Measurements from ENCODE around the gene SIGLEC1. TPM values are rescaled to one million over a fixed set of nuclear protein-coding genes. Genes with fewer than 3 reads are reported as not detected.

Gene SIGLEC1
- total RNA-seq, 4 donors from 2014 or later = 0.60 to 3.5 (median 1.1) TPM

GRCh38 chr20:3697588-3698305 is 14.7 kb downstream of the SIGLEC1 start:
- no peak for DNase-seq (ENCODE audit: low spot score in 2 of 2)
- Histone ChIP-seq H3K4me3 (no peak overlapping the region), H3K36me3 (no peaks in the 10 kb centered on the region), H3K27ac (no peak overlapping the region), H3K27me3 (no peaks in the 10 kb centered on the region), H3K9me3 (no peaks in the 10 kb centered on the region), H3K4me1 (no peaks in the 10 kb centered on the region)
- 93% methylated on average over 12 of the region's 18 CpGs for WGBS
- TF ChIP-seq EP300 (IDR thresholded peaks at IDR 0.05) (no peak), POLR2A (IDR thresholded peaks at IDR 0.05) (no peak), CTCF (IDR thresholded peaks at IDR 0.05) (no peak), POLR2AphosphoS5 (IDR thresholded peaks at IDR 0.05) (no peak)

- WGBS = 100% methylated on average over 1 of the region's 15 CpGs
- no peak for TF ChIP-seq POLR2AphosphoS5 (IDR thresholded peaks at IDR 0.05)
- no peak for TF ChIP-seq POLR2A (IDR thresholded peaks at IDR 0.05)
- TF ChIP-seq CTCF (IDR thresholded peaks at IDR 0.05) = no peak
- TF ChIP-seq EP300 (IDR thresholded peaks at IDR 0.05) = no peak
- DNase-seq (ENCODE audit: low spot score in 2 of 2) = no peak
- Histone ChIP-seq H3K4me1 (no peaks in the 10 kb centered on the region), H3K9me3 (no peaks in the 10 kb centered on the region), H3K36me3 (no peaks in the 10 kb centered on the region), H3K4me3 (no peak overlapping the region), H3K27ac (no peak overlapping the region), H3K27me3 (no peaks in the 10 kb centered on the region)
Observed at GRCh38 chr20:3696745-3697587, 15.4 kb downstream of the SIGLEC1 start.

- no peaks in the 10 kb centered on the region for H3K9me3 ChIP-seq
- no peak overlapping the region for H3K27ac ChIP-seq
- no peak overlapping the region for H3K4me3 ChIP-seq
- DNase-seq (ENCODE audit: low spot score in 2 of 2) = no peak
- H3K36me3 ChIP-seq = no peaks in the 10 kb centered on the region
- no peaks in the 10 kb centered on the region for H3K4me1 ChIP-seq
- H3K27me3 ChIP-seq = no peaks in the 10 kb centered on the region
- WGBS = 100% methylated on average over 1 of the region's 1 CpG
- TF ChIP-seq CTCF (IDR thresholded peaks at IDR 0.05) = no peak
- TF ChIP-seq POLR2AphosphoS5 (IDR thresholded peaks at IDR 0.05) = no peak
- no peak for TF ChIP-seq POLR2A (IDR thresholded peaks at IDR 0.05)
- TF ChIP-seq EP300 (IDR thresholded peaks at IDR 0.05) = no peak
Observed at GRCh38 chr20:3696200-3696599, 16.2 kb downstream of the SIGLEC1 start.

- no peaks in the 10 kb centered on the region for H3K27me3 ChIP-seq
- no peaks in the 10 kb centered on the region for H3K4me1 ChIP-seq
- H3K9me3 ChIP-seq = no peaks in the 10 kb centered on the region
- no peak overlapping the region for H3K4me3 ChIP-seq
- 96% methylated on average over 5 of the region's 5 CpGs for WGBS
- H3K27ac ChIP-seq = no peak overlapping the region
- DNase-seq (ENCODE audit: low spot score in 2 of 2) = no peak
- no peaks in the 10 kb centered on the region for H3K36me3 ChIP-seq
- TF ChIP-seq POLR2AphosphoS5 (IDR thresholded peaks at IDR 0.05) = no peak
- TF ChIP-seq POLR2A (IDR thresholded peaks at IDR 0.05) = no peak
- TF ChIP-seq CTCF (IDR thresholded peaks at IDR 0.05) = no peak
- TF ChIP-seq EP300 (IDR thresholded peaks at IDR 0.05) = no peak
Observed at GRCh38 chr20:3694864-3695263, 17.5 kb downstream of the SIGLEC1 start.

GRCh38 chr20:3693376-3693775 is 19.0 kb downstream of the SIGLEC1 start:
- 87% methylated on average over 3 of the region's 13 CpGs for WGBS
- Histone ChIP-seq H3K4me1 (no peaks in the 10 kb centered on the region), H3K36me3 (no peaks in the 10 kb centered on the region), H3K9me3 (no peaks in the 10 kb centered on the region), H3K27ac (no peak overlapping the region), H3K27me3 (no peaks in the 10 kb centered on the region), H3K4me3 (no peak overlapping the region)
- DNase-seq (ENCODE audit: low spot score in 2 of 2) = no peak
- no peak for TF ChIP-seq POLR2A (IDR thresholded peaks at IDR 0.05)
- TF ChIP-seq POLR2AphosphoS5 (IDR thresholded peaks at IDR 0.05) = no peak
